Measurements from ENCODE around the gene MVK.

- TF ChIP-seq CTCF (conservative IDR thresholded peaks at IDR 0.05 in 1 of 2, IDR thresholded peaks at IDR 0.05 in 1 of 2; ENCODE audit: extremely low read depth in 1 of 2, insufficient read depth in 1 of 2, low read depth in 1 of 2, low read length in 2 of 2) (no peak), EZH2 (IDR thresholded peaks at IDR 0.05; ENCODE audit: borderline replicate concordance, low read length) (no peak)
These were observed 67.8 kb downstream of the MVK start for GRCh38 chr12:109641422-109641821.
